ENCODE results near the gene PRKG1. TPM values are rescaled to one million over a fixed set of nuclear protein-coding genes. Genes with fewer than 3 reads are reported as not detected.

Gene PRKG1
- polyA plus RNA-seq, 4 donors: 0.45 to 7.4 (median 1.3) TPM

- no peak for DNase-seq
- H3K27ac ChIP-seq (ENCODE audit: low read depth in 1 of 3, low read length in 2 of 3): no peak overlapping the region
Observed at GRCh38 chr10:52007091-52007490, 932.8 kb downstream of the PRKG1 start.

GRCh38 chr10:52011118-52011517 lies 936.8 kb downstream of the PRKG1 start:
- H3K36me3 ChIP-seq (ENCODE audit: control insufficient read depth in 3 of 3, insufficient read depth in 2 of 3, low read depth in 1 of 3, low read length in 3 of 3): no peaks in the 10 kb centered on the region
- DNase-seq (no peak), FAIRE-seq (no peak)
- peaks cover 0 to 12% of the 10 kb centered on the region in 2 donors for H3K9me3 ChIP-seq (ENCODE audit: control insufficient read depth in 2 of 2, insufficient read depth in 1 of 2, low read depth in 1 of 2, low read length in 1 of 2)
- H3K4me1 ChIP-seq (ENCODE audit: control insufficient read depth in 3 of 3, insufficient read depth in 2 of 3, low read depth in 1 of 3, low read length in 2 of 3): no peaks in the 10 kb centered on the region
- no peak overlapping the region for H3K27ac ChIP-seq (ENCODE audit: low read depth in 1 of 3, low read length in 2 of 3)
- WGBS, 3 donors: 95 to 100% (median 96%) methylated on average over 1 of the region's 1 CpG
- no peak overlapping the region for H3K4me3 ChIP-seq (ENCODE audit: low read depth in 1 of 3, low read length in 3 of 3)
- H3K27me3 ChIP-seq (ENCODE audit: control insufficient read depth in 3 of 3, insufficient read depth in 3 of 3, low read length in 3 of 3): no peaks in the 10 kb centered on the region

More at GRCh38 chr10:52007091-52007490, 932.8 kb downstream of the PRKG1 start:
- H3K9me3 ChIP-seq (ENCODE audit: control insufficient read depth in 2 of 2, insufficient read depth in 1 of 2, low read depth in 1 of 2, low read length in 1 of 2): peaks cover 0 to 4% of the 10 kb centered on the region in 2 donors
- no peaks in the 10 kb centered on the region for H3K27me3 ChIP-seq (ENCODE audit: control insufficient read depth in 3 of 3, insufficient read depth in 3 of 3, low read length in 3 of 3)
- no peak for FAIRE-seq
- H3K4me3 ChIP-seq (ENCODE audit: low read depth in 1 of 3, low read length in 3 of 3): no peak overlapping the region
- H3K4me1 ChIP-seq (ENCODE audit: control insufficient read depth in 3 of 3, insufficient read depth in 2 of 3, low read depth in 1 of 3, low read length in 2 of 3): no peaks in the 10 kb centered on the region
- H3K36me3 ChIP-seq (ENCODE audit: control insufficient read depth in 3 of 3, insufficient read depth in 2 of 3, low read depth in 1 of 3, low read length in 3 of 3): no peaks in the 10 kb centered on the region
- WGBS, 3 donors: 81 to 86% (median 84%) methylated on average over 2 of the region's 2 CpGs

- FAIRE-seq: no peak
- Histone ChIP-seq H3K36me3 (ENCODE audit: control insufficient read depth in 3 of 3, insufficient read depth in 2 of 3, low read depth in 1 of 3, low read length in 3 of 3) (no peaks in the 10 kb centered on the region), H3K9me3 (ENCODE audit: control insufficient read depth in 2 of 2, insufficient read depth in 1 of 2, low read depth in 1 of 2, low read length in 1 of 2) (peaks cover 0 to 8% of the 10 kb centered on the region in 2 donors), H3K4me3 (ENCODE audit: low read depth in 1 of 3, low read length in 3 of 3) (no peak overlapping the region), H3K27me3 (ENCODE audit: control insufficient read depth in 3 of 3, insufficient read depth in 3 of 3, low read length in 3 of 3) (no peaks in the 10 kb centered on the region), H3K4me1 (ENCODE audit: control insufficient read depth in 3 of 3, insufficient read depth in 2 of 3, low read depth in 1 of 3, low read length in 2 of 3) (no peaks in the 10 kb centered on the region), H3K27ac (ENCODE audit: low read depth in 1 of 3, low read length in 2 of 3) (no peak overlapping the region)
- DNase-seq: no peak
- WGBS, 3 donors: 46 to 57% (median 57%) methylated on average over 3 of the region's 3 CpGs
Observed at GRCh38 chr10:52019077-52019555, 944.8 kb downstream of the PRKG1 start.

- Histone ChIP-seq H3K27me3 (ENCODE audit: control insufficient read depth in 3 of 3, insufficient read depth in 3 of 3, low read length in 3 of 3) (no peaks in the 10 kb centered on the region), H3K9me3 (ENCODE audit: control insufficient read depth in 2 of 2, insufficient read depth in 1 of 2, low read depth in 1 of 2, low read length in 1 of 2) (peaks cover 0 to 7% of the 10 kb centered on the region in 2 donors), H3K4me1 (ENCODE audit: control insufficient read depth in 3 of 3, insufficient read depth in 2 of 3, low read depth in 1 of 3, low read length in 2 of 3) (no peaks in the 10 kb centered on the region), H3K27ac (ENCODE audit: low read depth in 1 of 3, low read length in 2 of 3) (no peak overlapping the region), H3K36me3 (ENCODE audit: control insufficient read depth in 3 of 3, insufficient read depth in 2 of 3, low read depth in 1 of 3, low read length in 3 of 3) (no peaks in the 10 kb centered on the region), H3K4me3 (ENCODE audit: low read depth in 1 of 3, low read length in 3 of 3) (no peak overlapping the region)
- DNase-seq (no peak), FAIRE-seq (no peak)
Observed at GRCh38 chr10:52019656-52020055, 945.4 kb downstream of the PRKG1 start.

GRCh38 chr10:52020173-52020572 lies 945.9 kb downstream of the PRKG1 start:
- H3K9me3 ChIP-seq (ENCODE audit: control insufficient read depth in 2 of 2, insufficient read depth in 1 of 2, low read depth in 1 of 2, low read length in 1 of 2): peaks cover 0 to 2% of the 10 kb centered on the region in 2 donors
- H3K27me3 ChIP-seq (ENCODE audit: control insufficient read depth in 3 of 3, insufficient read depth in 3 of 3, low read length in 3 of 3): no peaks in the 10 kb centered on the region
- H3K36me3 ChIP-seq (ENCODE audit: control insufficient read depth in 3 of 3, insufficient read depth in 2 of 3, low read depth in 1 of 3, low read length in 3 of 3): no peaks in the 10 kb centered on the region
- no peak overlapping the region for H3K27ac ChIP-seq (ENCODE audit: low read depth in 1 of 3, low read length in 2 of 3)
- no peaks in the 10 kb centered on the region for H3K4me1 ChIP-seq (ENCODE audit: control insufficient read depth in 3 of 3, insufficient read depth in 2 of 3, low read depth in 1 of 3, low read length in 2 of 3)
- DNase-seq: no peak
- 51 to 88% (median 73%) methylated on average over 2 of the region's 2 CpGs for WGBS, 3 donors
- FAIRE-seq: no peak
- H3K4me3 ChIP-seq (ENCODE audit: low read depth in 1 of 3, low read length in 3 of 3): no peak overlapping the region

- H3K27ac ChIP-seq (ENCODE audit: low read depth in 1 of 3, low read length in 2 of 3): no peak overlapping the region
- FAIRE-seq: no peak
- WGBS, 3 donors: 65 to 75% (median 69%) methylated on average over 2 of the region's 2 CpGs
- H3K4me3 ChIP-seq (ENCODE audit: low read depth in 1 of 3, low read length in 3 of 3): no peak overlapping the region
- H3K36me3 ChIP-seq (ENCODE audit: control insufficient read depth in 3 of 3, insufficient read depth in 2 of 3, low read depth in 1 of 3, low read length in 3 of 3): no peaks in the 10 kb centered on the region
- no peaks in the 10 kb centered on the region for H3K27me3 ChIP-seq (ENCODE audit: control insufficient read depth in 3 of 3, insufficient read depth in 3 of 3, low read length in 3 of 3)
- DNase-seq: no peak
- H3K9me3 ChIP-seq (ENCODE audit: control insufficient read depth in 2 of 2, insufficient read depth in 1 of 2, low read depth in 1 of 2, low read length in 1 of 2): no peaks in the 10 kb centered on the region
- no peaks in the 10 kb centered on the region for H3K4me1 ChIP-seq (ENCODE audit: control insufficient read depth in 3 of 3, insufficient read depth in 2 of 3, low read depth in 1 of 3, low read length in 2 of 3)
Observed at GRCh38 chr10:52020702-52021101, 946.4 kb downstream of the PRKG1 start.

- no peaks in the 10 kb centered on the region for H3K9me3 ChIP-seq (ENCODE audit: control insufficient read depth in 2 of 2, insufficient read depth in 1 of 2, low read depth in 1 of 2, low read length in 1 of 2)
- H3K27ac ChIP-seq (ENCODE audit: low read depth in 1 of 3, low read length in 2 of 3): no peak overlapping the region
- H3K4me1 ChIP-seq (ENCODE audit: control insufficient read depth in 3 of 3, insufficient read depth in 2 of 3, low read depth in 1 of 3, low read length in 2 of 3): no peaks in the 10 kb centered on the region
- no peaks in the 10 kb centered on the region for H3K36me3 ChIP-seq (ENCODE audit: control insufficient read depth in 3 of 3, insufficient read depth in 2 of 3, low read depth in 1 of 3, low read length in 3 of 3)
- no peak overlapping the region for H3K4me3 ChIP-seq (ENCODE audit: low read depth in 1 of 3, low read length in 3 of 3)
- DNase-seq (no peak), FAIRE-seq (no peak)
- H3K27me3 ChIP-seq (ENCODE audit: control insufficient read depth in 3 of 3, insufficient read depth in 3 of 3, low read length in 3 of 3): no peaks in the 10 kb centered on the region
- WGBS, 3 donors: 67 to 85% (median 83%) methylated on average over 4 of the region's 4 CpGs
Observed at GRCh38 chr10:52027055-52027705, 952.9 kb downstream of the PRKG1 start.

GRCh38 chr10:52028523-52028858 lies 954.2 kb downstream of the PRKG1 start:
- FAIRE-seq: no peak

GRCh38 chr10:52029628-52030027 lies 955.3 kb downstream of the PRKG1 start:
- Histone ChIP-seq H3K27ac (ENCODE audit: low read depth in 1 of 3, low read length in 2 of 3) (no peak overlapping the region), H3K36me3 (ENCODE audit: control insufficient read depth in 3 of 3, insufficient read depth in 2 of 3, low read depth in 1 of 3, low read length in 3 of 3) (no peaks in the 10 kb centered on the region), H3K9me3 (ENCODE audit: control insufficient read depth in 2 of 2, insufficient read depth in 1 of 2, low read depth in 1 of 2, low read length in 1 of 2) (no peaks in the 10 kb centered on the region), H3K4me3 (ENCODE audit: low read depth in 1 of 3, low read length in 3 of 3) (no peak overlapping the region), H3K27me3 (ENCODE audit: control insufficient read depth in 3 of 3, insufficient read depth in 3 of 3, low read length in 3 of 3) (no peaks in the 10 kb centered on the region), H3K4me1 (ENCODE audit: control insufficient read depth in 3 of 3, insufficient read depth in 2 of 3, low read depth in 1 of 3, low read length in 2 of 3) (no peaks in the 10 kb centered on the region)
- DNase-seq (no peak), FAIRE-seq (no peak)
- WGBS, 3 donors: 41 to 70% (median 62%) methylated on average over 2 of the region's 2 CpGs

More at GRCh38 chr10:52028523-52028858, 954.2 kb downstream of the PRKG1 start:
- Histone ChIP-seq H3K4me3 (ENCODE audit: low read depth in 1 of 3, low read length in 3 of 3) (no peak overlapping the region), H3K4me1 (ENCODE audit: control insufficient read depth in 3 of 3, insufficient read depth in 2 of 3, low read depth in 1 of 3, low read length in 2 of 3) (no peaks in the 10 kb centered on the region), H3K36me3 (ENCODE audit: control insufficient read depth in 3 of 3, insufficient read depth in 2 of 3, low read depth in 1 of 3, low read length in 3 of 3) (no peaks in the 10 kb centered on the region), H3K9me3 (ENCODE audit: control insufficient read depth in 2 of 2, insufficient read depth in 1 of 2, low read depth in 1 of 2, low read length in 1 of 2) (no peaks in the 10 kb centered on the region), H3K27me3 (ENCODE audit: control insufficient read depth in 3 of 3, insufficient read depth in 3 of 3, low read length in 3 of 3) (no peaks in the 10 kb centered on the region), H3K27ac (ENCODE audit: low read depth in 1 of 3, low read length in 2 of 3) (no peak overlapping the region)
- no peak for DNase-seq
- 75 to 90% (median 78%) methylated on average over 2 of the region's 2 CpGs for WGBS, 3 donors
